Activated naive CD8-positive, alpha-beta T cell treated with anti-CD3 and anti-CD28 coated beads, Interleukin-2, amount 50 U/mL, for 16 hours (primary cell): Measurements from ENCODE around the gene THBS2.
"Not testable (repeated sequence)": the region's sequence is repeated elsewhere in the genome, so short reads cannot be mapped to it uniquely, and the experiment has no call there.

ENCODE experiments used
- DNase-seq: peaks from one replicate; pipeline ENCODE4 v3.0.0-alpha.2; 2020; ENCODE audit warnings: low read depth, low spot score

THBS2 gene

GRCh38 chr6:169185692-169186485 is 67.8 kb downstream of the THBS2 start:
- DNase-seq, result no peak

GRCh38 chr6:169185011-169185521 is 68.6 kb downstream of the THBS2 start:
- no peak for DNase-seq

- no peak for DNase-seq
Measured at GRCh38 chr6:169184419-169184818, 69.2 kb downstream of the THBS2 start.

DNA sequence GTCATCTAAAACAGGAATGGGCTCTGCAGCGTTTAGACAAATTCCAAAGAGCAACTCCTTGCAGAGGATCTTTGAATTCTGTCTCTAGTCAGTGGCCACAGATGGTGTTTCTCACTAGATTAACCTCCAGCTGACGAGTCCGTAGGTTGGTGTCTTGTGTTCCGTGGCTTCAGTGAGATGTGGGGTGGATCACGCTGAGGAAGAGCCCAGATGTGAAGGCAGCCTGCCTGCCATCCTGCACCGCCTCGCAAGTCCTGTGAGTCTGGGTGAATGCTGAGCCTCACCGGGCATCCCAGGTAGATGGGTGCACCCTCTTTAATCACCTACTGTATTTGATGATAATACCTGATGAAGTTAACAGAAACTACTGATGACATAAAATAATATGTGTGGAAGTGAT is 70.4 kb downstream of the THBS2 start:
- no peak for DNase-seq

DNA sequence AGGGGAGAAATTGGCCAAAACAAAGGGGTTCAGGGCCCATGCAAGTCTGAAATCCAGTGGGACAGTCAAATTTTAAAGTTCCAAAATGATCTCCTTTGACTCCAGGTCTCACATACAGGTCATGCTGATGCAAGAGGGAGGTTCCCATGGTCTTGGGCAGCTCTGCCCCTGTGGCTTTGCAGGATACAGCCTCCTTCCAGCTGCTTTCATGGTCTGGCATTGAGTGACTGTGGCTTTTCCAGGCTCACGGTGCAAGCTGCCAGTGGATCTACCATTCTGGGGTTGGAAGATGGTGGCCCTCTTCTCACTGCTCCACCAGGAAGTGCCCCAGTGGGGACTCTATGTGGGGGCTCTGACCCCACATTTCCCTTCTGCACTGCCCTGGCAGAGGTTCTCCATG is 73.8 kb downstream of the THBS2 start:
- DNase-seq, result not testable (repeated sequence)

GRCh38 chr6:169177516-169178166 is 76.0 kb downstream of the THBS2 start:
- no peak for DNase-seq

DNA sequence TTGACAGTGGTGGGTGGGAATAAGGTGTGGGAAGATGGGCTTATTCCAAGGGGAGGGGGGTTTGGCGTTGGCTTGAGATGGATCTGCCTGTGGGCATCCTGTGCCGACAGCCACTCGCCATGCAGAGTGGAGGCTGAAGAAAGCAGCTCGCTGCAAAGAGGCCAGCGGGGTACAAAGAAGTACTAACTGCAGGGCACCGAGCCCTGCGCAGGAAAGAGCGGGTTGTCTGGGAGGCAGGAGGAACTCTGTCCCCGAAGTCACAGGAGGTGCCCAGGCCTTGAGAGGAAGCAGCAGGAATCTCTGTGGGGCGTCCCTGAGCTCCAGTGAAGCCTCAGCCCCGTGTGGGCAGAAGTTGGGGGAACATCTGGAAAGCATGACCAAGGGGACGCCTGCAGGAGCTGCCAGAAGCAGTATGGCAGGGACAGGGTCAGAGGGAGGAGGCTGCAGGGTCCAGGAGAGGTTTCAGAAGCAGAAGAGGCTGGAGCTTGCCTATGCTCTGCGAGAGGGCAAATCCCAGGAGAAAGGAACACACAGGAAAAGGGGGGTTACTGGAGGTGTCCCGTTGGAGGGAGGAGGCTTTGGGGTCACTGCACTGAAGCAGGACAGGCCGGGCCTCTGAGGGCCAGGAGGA is 77.2 kb downstream of the THBS2 start:
- no peak for DNase-seq

DNA sequence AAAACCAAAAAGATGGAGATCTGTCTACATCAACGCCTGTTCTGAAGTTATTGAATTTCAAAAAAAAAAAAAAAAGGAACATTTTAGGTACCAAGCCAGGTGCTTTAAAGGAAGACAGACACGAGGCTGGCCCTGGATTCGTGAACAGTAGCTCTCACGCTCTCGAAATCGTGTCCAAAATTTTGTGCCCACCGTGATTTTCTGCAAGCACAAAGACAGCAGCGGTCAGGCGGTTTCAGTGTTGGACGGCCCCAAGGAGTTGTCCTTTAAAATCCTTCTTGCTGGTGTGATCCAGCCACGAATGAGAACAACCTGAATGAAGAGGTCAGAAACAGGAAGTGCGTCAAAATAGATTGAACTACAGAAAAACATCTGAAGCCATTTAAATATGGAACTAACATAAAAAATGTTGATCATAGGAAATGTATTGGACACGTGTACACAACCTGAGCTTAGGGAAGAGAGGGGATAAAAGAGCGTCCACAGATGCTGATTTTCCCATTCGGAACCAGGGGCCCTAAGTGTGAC is 78.2 kb downstream of the THBS2 start:
- DNase-seq, result no peak

DNA sequence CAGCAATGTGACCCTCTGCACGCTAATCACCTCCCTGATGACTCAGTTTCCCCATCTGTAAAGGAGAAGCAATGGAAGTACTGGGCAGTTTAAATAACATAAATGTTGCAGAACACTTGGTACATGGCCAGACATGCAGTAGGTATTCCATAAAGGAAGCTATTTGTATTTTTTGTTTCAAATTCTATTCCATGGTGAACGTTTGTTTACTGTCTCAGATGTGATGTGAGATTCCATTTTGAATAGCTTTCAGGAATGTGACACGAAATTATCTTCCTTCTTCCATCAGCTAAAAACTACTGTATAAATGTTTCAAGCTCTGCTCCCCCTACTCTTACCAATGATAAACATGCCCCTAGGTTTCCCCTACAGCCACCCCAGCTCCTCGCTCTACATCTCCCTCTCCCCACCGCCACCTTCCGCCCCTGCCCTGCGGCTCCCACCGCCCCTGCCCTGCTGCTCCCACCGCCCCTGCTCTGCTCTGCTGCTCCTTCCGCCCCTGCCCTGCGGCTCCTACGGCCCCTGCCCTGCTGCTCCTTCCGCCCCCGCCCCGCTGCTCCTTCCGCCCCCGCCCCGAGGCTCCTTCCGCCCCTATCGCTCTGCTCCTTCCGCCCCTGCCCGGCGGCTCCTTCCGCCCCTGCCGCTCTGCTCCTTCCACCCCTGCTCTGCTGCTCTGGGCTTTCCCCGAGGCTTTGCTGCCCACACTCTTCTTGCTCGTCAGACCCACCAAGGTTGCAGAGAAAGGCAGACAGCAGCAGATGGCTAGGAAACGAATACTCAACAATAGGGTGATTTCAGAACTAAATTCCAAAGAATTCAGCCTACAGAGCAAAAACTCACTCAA is 78.9 kb downstream of the THBS2 start:
- no peak for DNase-seq

DNA sequence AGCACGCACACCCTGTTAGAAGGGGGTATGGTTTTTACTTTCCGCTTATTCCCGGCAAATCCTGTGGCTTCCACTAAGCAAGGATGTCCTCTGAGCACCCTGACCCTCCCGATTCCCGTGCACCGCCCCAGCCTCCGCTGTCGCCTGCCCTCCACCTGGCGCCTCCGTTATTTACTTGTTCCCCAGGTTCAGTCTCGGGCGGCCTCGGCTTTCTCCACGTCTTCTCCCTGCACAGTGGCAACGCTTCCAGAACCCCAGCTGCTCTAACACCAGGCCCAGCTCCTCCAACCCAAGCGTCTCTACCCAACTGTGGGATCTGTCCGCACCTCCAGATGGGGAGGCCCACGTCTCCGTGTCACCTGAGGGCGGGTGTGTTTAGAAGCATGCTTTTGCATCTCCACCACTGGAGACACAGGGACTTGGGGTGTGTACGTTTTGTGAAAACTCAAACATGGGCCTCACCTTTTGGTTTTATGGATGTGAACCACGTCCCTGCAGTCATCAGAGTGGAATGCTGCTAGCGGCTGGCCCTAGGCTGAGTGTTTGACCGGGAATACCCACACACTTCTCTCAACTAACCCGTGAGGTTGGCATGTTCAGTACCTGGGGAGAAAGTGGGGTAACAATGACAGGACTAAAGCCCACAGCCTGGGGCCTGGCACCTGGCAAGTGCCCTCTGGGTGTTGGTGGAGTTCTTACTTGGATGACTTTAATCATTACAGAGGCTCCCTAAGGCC is 79.9 kb downstream of the THBS2 start:
- no peak for DNase-seq

- no peak for DNase-seq
Measured at GRCh38 chr6:169172946-169173345, 80.7 kb downstream of the THBS2 start.

DNA sequence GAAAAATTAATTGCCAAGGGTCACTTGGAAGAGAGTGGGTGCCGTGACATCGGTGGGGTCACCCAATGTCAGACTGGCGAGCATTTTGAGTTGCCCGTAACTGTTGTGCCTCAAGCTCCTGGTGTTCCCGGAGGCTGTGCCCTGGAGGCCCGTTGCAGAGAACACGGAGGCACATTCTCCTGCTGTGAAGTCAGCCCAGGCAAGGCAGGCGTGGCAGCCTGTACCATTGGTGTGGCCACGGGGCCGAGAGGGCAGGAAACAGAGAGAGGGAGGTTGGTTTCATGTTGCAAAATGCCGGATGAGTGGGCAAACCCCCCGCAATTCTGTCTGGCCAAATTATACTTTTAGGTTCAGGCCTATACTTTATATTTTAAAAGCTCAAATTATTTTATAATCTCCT is 81.2 kb downstream of the THBS2 start:
- no peak for DNase-seq

GRCh38 chr6:169171951-169172350 is 81.7 kb downstream of the THBS2 start:
- DNase-seq, result no peak

DNA sequence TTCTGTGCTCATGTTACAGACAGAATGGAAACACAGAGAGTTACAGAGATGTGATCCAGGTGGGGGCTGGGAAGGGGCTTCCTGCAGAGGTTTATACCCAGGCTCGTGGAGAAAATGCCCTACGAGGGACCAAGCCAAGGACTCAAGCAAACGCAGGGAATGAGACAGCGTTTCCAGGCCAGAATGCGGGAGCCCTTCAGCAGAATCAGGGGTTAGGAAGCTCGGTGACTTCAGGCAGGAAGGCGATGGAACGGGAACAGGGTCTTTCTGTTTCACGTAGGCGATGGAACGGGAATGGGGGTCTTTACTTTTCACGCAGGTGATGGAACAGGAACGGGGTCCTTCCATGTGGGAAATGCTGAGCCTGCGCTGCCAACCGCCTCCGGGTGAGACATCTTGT is 82.6 kb downstream of the THBS2 start:
- no peak for DNase-seq

DNA sequence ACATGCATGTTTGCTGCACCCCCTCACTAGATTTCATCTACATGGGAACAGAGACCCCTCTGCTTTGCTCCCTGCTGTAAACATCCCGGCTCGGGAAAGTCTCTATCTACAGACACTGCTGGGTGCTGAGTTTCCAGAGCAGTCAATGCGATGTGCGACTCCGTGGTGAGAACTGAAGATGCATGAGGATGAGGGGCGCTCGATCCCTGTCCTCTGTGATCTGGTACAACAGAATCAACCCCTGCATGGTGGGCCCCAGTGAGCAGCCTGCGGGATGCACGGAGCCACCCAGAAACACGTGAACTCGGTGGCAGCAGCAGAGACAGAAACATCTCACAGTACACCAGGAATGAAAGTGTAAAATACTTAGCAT is 83.1 kb downstream of the THBS2 start:
- DNase-seq, result no peak

- DNase-seq, result no peak
Measured at GRCh38 chr6:169169941-169170582, 83.6 kb downstream of the THBS2 start.

DNA sequence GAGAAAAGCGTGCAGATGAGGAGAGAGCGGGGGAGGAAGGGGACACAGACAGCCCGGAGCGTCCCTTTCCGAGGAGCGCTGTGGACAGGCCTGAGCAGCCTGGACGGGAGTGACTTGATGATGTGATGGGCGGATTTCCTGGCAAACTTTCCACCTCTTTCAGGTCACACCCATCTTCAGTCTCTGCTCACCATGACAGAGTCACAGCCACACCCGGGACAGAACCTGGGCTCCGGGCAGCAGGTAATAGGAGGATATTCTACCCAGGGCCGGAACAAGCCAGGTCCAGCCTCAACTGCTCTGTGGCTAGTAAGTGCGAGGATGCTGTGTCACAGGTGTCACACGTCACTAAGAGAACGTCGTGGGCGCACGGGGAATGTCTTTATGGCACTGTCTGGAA is 84.3 kb downstream of the THBS2 start:
- DNase-seq, result no peak

- no peak for DNase-seq
Measured at GRCh38 chr6:169168706-169169105, 84.9 kb downstream of the THBS2 start.

DNA sequence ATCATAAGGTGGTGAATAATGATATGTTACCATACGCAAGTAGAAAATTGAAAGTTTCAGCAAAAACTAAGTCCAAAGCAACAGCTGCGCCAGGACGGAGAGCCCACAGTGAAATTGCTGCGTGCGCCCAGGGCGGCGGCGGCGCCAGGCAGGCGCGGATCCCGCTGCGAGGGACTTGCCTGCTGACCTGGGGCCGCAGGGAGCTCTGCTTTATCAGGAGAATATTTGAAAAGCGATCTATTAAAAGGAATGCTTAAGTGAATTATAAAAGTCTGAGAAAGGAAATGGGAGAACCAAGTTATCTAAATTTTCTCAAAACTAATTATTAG is 85.4 kb downstream of the THBS2 start:
- DNase-seq, result no peak

GRCh38 chr6:169167581-169168301 is 85.9 kb downstream of the THBS2 start:
- no peak for DNase-seq
